ENCODE measurements around the gene PARP6. TPM values are rescaled to one million over a fixed set of nuclear protein-coding genes. Genes with fewer than 3 reads are reported as not detected.

Gene PARP6
- polyA plus RNA-seq, 1 donor from 2014 or later = 218 TPM

DNA sequence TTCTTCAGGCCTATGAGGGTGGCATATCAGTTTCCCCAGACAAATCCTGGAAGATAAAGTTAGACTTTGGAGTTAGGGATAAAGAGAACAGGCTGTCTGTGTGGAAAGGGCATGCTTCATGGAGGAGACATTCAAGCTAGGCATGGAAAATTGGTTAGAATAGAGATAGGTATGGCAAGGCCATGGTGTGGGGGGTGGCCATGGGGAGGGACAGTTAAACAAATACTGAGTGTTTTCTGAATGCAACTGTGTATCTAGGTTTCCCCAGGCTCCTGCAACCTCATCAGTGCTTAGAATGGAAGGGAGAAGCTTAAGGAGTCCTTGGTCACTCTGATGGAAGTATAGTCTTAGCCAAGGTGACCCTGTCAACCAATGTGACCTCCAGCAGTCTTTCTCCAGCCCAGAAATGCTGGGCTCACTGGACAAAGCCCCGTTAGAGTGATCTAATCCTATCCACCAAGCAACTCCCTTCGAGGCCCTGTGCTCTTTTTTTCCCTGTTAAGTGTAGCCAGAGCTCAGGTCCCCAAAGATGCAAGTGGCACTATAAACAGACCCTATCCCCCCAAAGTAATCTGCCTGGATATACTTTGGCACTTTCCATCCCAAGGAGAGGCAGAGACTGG is 35.9 kb downstream of the PARP6 start:
- Histone ChIP-seq H3K36me3 (ENCODE audit: insufficient read depth, low read length) (no peaks in the 10 kb centered on the region), H3K4me2 (ENCODE audit: low read length) (no peak overlapping the region), H3K9me3 (ENCODE audit: low read length) (no peaks in the 10 kb centered on the region), H3K9me2 (ENCODE audit: insufficient read depth, low read length) (no peaks in the 10 kb centered on the region), H3K27me3 (ENCODE audit: insufficient read depth, low read depth, low read length) (no peaks in the 10 kb centered on the region), H2AFZ (ENCODE audit: low read depth, low read length) (no peak overlapping the region), H4K20me1 (ENCODE audit: insufficient read depth) (no peaks in the 10 kb centered on the region), H3K9ac (ENCODE audit: low read length) (no peak overlapping the region), H3K4me3 (ENCODE audit: low read length) (no peak overlapping the region), H3K79me2 (replicated peaks; ENCODE audit: insufficient read depth, low read length) (no peaks in the 10 kb centered on the region), H3K27ac (ENCODE audit: low read length) (no peak overlapping the region), H3F3A (ENCODE audit: insufficient read depth, low read length, poor library complexity, severe bottlenecking) (no peaks in the 10 kb centered on the region)
- TF ChIP-seq RAD21 (conservative IDR thresholded peaks at IDR 0.05) (no peak), REST (IDR thresholded peaks at IDR 0.05; ENCODE audit: borderline replicate concordance) (no peak)

DNA sequence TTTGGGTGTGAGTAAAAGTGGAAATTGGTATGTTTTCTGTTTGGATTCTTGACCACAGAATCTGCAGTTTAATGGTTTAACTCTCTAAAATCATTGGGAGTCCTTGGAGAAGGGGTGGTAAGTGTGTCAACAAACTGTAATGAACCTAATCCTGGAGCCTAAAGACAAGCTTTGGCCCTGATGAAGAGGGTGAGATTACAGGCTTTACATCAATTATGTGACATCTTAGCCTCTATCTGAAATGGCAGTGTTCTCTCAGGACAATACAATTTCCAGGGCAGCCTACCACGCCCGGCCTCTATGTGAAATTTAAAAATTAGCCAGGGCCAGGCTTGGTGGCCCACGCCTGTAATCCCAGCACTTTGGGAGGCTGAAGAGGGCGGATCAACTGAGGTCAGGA is 37.1 kb downstream of the PARP6 start:
- TF ChIP-seq POLR2AphosphoS5 (IDR thresholded peaks at IDR 0.05) = no peak
- TF ChIP-seq CTCF (IDR thresholded peaks at IDR 0.05; ENCODE audit: poor library complexity, severe bottlenecking) = no peak
- no peak for TF ChIP-seq EZH2 (IDR thresholded peaks at IDR 0.05; ENCODE audit: borderline replicate concordance, insufficient read depth, low read length, poor library complexity, severe bottlenecking)
- no peak for TF ChIP-seq MXI1 (conservative IDR thresholded peaks at IDR 0.05; ENCODE audit: poor library complexity, severe bottlenecking)
- TF ChIP-seq TAF1 (IDR thresholded peaks at IDR 0.05; ENCODE audit: low read depth) = no peak
- TF ChIP-seq REST (IDR thresholded peaks at IDR 0.05; ENCODE audit: borderline replicate concordance) = no peak
- no peak for TF ChIP-seq RAD21 (conservative IDR thresholded peaks at IDR 0.05)
- no peak for TF ChIP-seq SMC3 (conservative IDR thresholded peaks at IDR 0.05; ENCODE audit: poor library complexity)
- TF ChIP-seq EP300 (conservative IDR thresholded peaks at IDR 0.05; ENCODE audit: poor library complexity, severe bottlenecking) = no peak
- Histone ChIP-seq H4K20me1 (ENCODE audit: insufficient read depth) (no peaks in the 10 kb centered on the region), H3F3A (ENCODE audit: insufficient read depth, low read length, poor library complexity, severe bottlenecking) (no peaks in the 10 kb centered on the region), H3K4me2 (ENCODE audit: low read length) (no peak overlapping the region), H3K27me3 (ENCODE audit: insufficient read depth, low read depth, low read length) (no peaks in the 10 kb centered on the region), H3K9me3 (ENCODE audit: low read length) (no peaks in the 10 kb centered on the region), H3K4me3 (ENCODE audit: low read length) (no peak overlapping the region), H2AFZ (ENCODE audit: low read depth, low read length) (no peak overlapping the region), H3K27ac (ENCODE audit: low read length) (no peak overlapping the region), H3K79me2 (replicated peaks; ENCODE audit: insufficient read depth, low read length) (no peaks in the 10 kb centered on the region), H3K9ac (ENCODE audit: low read length) (no peak overlapping the region), H3K36me3 (ENCODE audit: insufficient read depth, low read length) (no peaks in the 10 kb centered on the region), H3K9me2 (ENCODE audit: insufficient read depth, low read length) (no peaks in the 10 kb centered on the region)

Data from neural cell (in vitro differentiated cells).